ENCODE results near the gene NLRC3.

The NLRC3 gene

DNA sequence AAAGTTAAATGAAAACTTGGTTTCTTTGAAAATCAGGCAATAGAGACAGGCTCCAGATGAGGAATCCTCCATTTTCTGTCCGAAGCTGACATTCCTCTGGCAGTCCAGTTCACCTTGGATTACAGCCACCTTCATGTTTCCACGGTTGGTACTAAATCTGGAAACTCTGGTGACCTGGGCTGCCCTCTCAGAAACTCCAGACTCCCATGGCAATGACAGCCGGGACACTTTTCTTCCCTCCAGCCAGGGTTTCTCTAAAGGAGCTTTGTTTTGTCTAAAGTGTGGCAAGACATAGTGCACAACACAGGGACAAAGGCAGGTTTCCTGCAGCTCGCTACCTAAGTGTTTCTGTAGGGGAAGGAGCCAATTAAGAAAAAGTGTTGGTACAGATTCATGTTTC, 40.4 kb downstream of the NLRC3 start:
- H3K4me3 ChIP-seq (replicated peaks; ENCODE audit: low read depth, low read length): no peak overlapping the region
- TF ChIP-seq, protein P1, sequence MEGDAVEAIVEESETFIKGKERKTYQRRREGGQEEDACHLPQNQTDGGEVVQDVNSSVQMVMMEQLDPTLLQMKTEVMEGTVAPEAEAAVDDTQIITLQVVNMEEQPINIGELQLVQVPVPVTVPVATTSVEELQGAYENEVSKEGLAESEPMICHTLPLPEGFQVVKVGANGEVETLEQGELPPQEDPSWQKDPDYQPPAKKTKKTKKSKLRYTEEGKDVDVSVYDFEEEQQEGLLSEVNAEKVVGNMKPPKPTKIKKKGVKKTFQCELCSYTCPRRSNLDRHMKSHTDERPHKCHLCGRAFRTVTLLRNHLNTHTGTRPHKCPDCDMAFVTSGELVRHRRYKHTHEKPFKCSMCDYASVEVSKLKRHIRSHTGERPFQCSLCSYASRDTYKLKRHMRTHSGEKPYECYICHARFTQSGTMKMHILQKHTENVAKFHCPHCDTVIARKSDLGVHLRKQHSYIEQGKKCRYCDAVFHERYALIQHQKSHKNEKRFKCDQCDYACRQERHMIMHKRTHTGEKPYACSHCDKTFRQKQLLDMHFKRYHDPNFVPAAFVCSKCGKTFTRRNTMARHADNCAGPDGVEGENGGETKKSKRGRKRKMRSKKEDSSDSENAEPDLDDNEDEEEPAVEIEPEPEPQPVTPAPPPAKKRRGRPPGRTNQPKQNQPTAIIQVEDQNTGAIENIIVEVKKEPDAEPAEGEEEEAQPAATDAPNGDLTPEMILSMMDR (IDR thresholded peaks at IDR 0.05; ENCODE audit: low read length, missing control alignments): no peak
- no peak for DNase-seq (ENCODE audit: low read depth)

GRCh38 chr16:3536271-3536731, 40.9 kb downstream of the NLRC3 start:
- TF ChIP-seq, protein P1 (IDR thresholded peaks at IDR 0.05; ENCODE audit: low read length, missing control alignments): no peak
- no peak overlapping the region for H3K4me3 ChIP-seq (replicated peaks; ENCODE audit: low read depth, low read length)
- peak; percentile 46 for DNase-seq (ENCODE audit: low read depth)

- TF ChIP-seq, protein P1 (IDR thresholded peaks at IDR 0.05; ENCODE audit: low read length, missing control alignments): no peak
- no peak for DNase-seq (ENCODE audit: low read depth)
- no peak overlapping the region for H3K4me3 ChIP-seq (replicated peaks; ENCODE audit: low read depth, low read length)
Observed at GRCh38 chr16:3534126-3534525, 43.1 kb downstream of the NLRC3 start.

DNA sequence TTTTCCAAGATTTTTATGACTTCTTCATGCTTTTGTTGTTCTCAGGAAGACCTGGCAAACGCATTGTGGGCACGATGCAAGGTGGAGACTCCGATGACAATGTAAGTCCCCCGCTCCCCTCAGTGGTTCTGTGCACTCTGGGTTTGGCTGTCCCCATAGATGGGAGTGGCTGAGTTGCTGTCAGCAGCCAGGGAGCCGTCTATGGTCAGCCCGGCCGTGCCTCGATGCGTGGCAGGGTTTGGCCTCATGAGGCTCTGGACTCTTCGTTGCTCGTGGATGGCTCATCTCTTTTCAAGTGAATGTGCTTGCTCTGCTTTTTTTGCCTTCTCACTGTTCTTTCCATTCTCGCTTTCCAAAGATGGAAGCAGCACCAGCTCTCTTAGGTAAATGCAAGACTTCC, 44.5 kb downstream of the NLRC3 start:
- no peak for DNase-seq (ENCODE audit: low read depth)
- TF ChIP-seq, protein P1 (IDR thresholded peaks at IDR 0.05; ENCODE audit: low read length, missing control alignments): no peak
- no peak overlapping the region for H3K4me3 ChIP-seq (replicated peaks; ENCODE audit: low read depth, low read length)

GRCh38 chr16:3530371-3530914, 46.8 kb downstream of the NLRC3 start:
- DNase-seq (ENCODE audit: low read depth): no peak
- TF ChIP-seq, protein P1 (IDR thresholded peaks at IDR 0.05; ENCODE audit: low read length, missing control alignments): no peak
- no peak overlapping the region for H3K4me3 ChIP-seq (replicated peaks; ENCODE audit: low read depth, low read length)

DNA sequence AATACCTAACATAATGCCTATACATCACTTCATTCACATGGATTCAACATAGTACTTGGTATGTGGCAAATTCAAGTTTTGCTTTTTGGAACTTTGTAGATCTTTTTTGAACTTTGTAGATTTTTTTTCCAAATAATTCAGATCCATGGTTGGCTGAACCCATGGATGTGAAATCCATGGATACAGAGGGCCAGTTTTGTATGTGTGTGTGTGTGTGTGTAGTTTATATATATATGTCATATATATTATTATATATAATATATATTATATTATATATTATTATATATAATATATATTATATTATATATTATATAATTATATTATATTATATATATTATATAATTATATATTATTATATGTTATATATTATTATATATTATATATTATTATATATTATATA, 48.0 kb downstream of the NLRC3 start:
- DNase-seq (ENCODE audit: low read depth): no peak
- H3K4me3 ChIP-seq (replicated peaks; ENCODE audit: low read depth, low read length): no peak overlapping the region
- TF ChIP-seq, protein P1 (IDR thresholded peaks at IDR 0.05; ENCODE audit: low read length, missing control alignments): no peak

- no peak for DNase-seq (ENCODE audit: low read depth)
- no peak overlapping the region for H3K4me3 ChIP-seq (replicated peaks; ENCODE audit: low read depth, low read length)
- TF ChIP-seq, protein P1 (IDR thresholded peaks at IDR 0.05; ENCODE audit: low read length, missing control alignments): no peak
Observed at GRCh38 chr16:3528406-3528805, 48.8 kb downstream of the NLRC3 start.

Measured in fibroblast of pulmonary artery (primary cell).